Keratinocyte (primary cell): ENCODE measurements around the gene BLMH. TPM values are rescaled to one million over a fixed set of nuclear protein-coding genes. Genes with fewer than 3 reads are reported as not detected.

Source experiments
- DNase-seq: peaks from one replicate; pipeline ENCODE4 v3.0.0-alpha.2; 2011; ENCODE audit warnings: low read depth, missing footprints, low spot score
- FAIRE-seq: peaks from 2 replicates; lab custom pipeline; 2011; peaks lifted over from hg19 to GRCh38; lab: Jason Lieb, UNC
- H2AFZ ChIP-seq: 2 replicates; pipeline ENCODE4 v1.6.0; 2012; ENCODE audit warnings: low read length, control low read depth, inconsistent platforms; ENCODE audit not compliant: control insufficient read depth
- H3K27ac ChIP-seq: 2 replicates; pipeline ENCODE4 v1.5.1; 2011; ENCODE audit warnings: low read length; ENCODE audit not compliant: control insufficient read depth, insufficient read depth
- H3K27me3 ChIP-seq: 3 replicates; pipeline ENCODE4 v1.6.0; 2011; ENCODE audit warnings: low read length; ENCODE audit not compliant: control insufficient read depth, insufficient read depth; ENCODE audit errors: extremely low read depth
- H3K36me3 ChIP-seq, 2 experiments: 2 replicates in 1 of 2; 3 replicates in 1 of 2; pipeline ENCODE4 v1.5.1; 2011; ENCODE audit warnings: low read length in 2 of 2, mild to moderate bottlenecking in 1 of 2; ENCODE audit not compliant: control insufficient read depth in 2 of 2, insufficient read depth in 2 of 2; ENCODE audit errors: extremely low read depth in 1 of 2
- H3K4me1 ChIP-seq: 3 replicates; pipeline ENCODE4 v1.5.1; 2011; ENCODE audit warnings: low read length; ENCODE audit not compliant: control insufficient read depth, insufficient read depth; ENCODE audit errors: extremely low read depth
- H3K4me2 ChIP-seq: 3 replicates; pipeline ENCODE4 v1.6.0; 2011; ENCODE audit warnings: low read depth, low read length; ENCODE audit not compliant: control insufficient read depth, insufficient read depth; ENCODE audit errors: extremely low read depth
- H3K4me3 ChIP-seq, 3 experiments: fragments of 200-600 bp in 1 of 3; sonication (generic) in 1 of 3; 2 replicates in 2 of 3; 3 replicates in 1 of 3; pipeline ENCODE4 v1.5.1; 2011 to 2016; ENCODE audit warnings: low read length in 3 of 3, mild to moderate bottlenecking in 3 of 3, control low read depth in 2 of 3, inconsistent platforms in 1 of 3, low read depth in 1 of 3, mixed read lengths in 1 of 3, mixed run types in 1 of 3, moderate library complexity in 1 of 3; ENCODE audit not compliant: control insufficient read depth in 2 of 3, insufficient read depth in 2 of 3; ENCODE audit errors: extremely low read depth in 1 of 3
- H3K79me2 ChIP-seq: 2 replicates; pipeline ENCODE4 v1.6.0; 2012; ENCODE audit warnings: low read length; ENCODE audit not compliant: control insufficient read depth, insufficient read depth
- H3K9ac ChIP-seq: 3 replicates; pipeline ENCODE4 v1.6.0; 2011; ENCODE audit warnings: low read length; ENCODE audit not compliant: control insufficient read depth, insufficient read depth; ENCODE audit errors: extremely low read depth
- H3K9me1 ChIP-seq: 3 replicates; pipeline ENCODE4 v1.6.0; 2011; ENCODE audit warnings: low read length; ENCODE audit not compliant: control insufficient read depth, insufficient read depth; ENCODE audit errors: extremely low read depth
- H3K9me3 ChIP-seq: 2 replicates; pipeline ENCODE4 v1.5.1; 2012; ENCODE audit warnings: low read depth, low read length; ENCODE audit not compliant: control insufficient read depth
- H4K20me1 ChIP-seq: 3 replicates; pipeline ENCODE4 v1.6.0; 2011; ENCODE audit warnings: low read length; ENCODE audit not compliant: control insufficient read depth, insufficient read depth; ENCODE audit errors: extremely low read depth
- EZH2 ChIP-seq: IDR thresholded peaks from one replicate; pipeline ENCODE4 v1.6.1; 2012; ENCODE audit warnings: inconsistent platforms, mild to moderate bottlenecking, low read length, moderate library complexity
- dilution Hi-C: fragments of 300-500 bp; cut with MboI; formaldehyde crosslinking; loops from one replicate; pipeline ENCODE4 v1.7.0; 2020; ENCODE audit warnings: low sequenced_read_pairs; ENCODE audit not compliant: extremely low pct_ligation_motif_present
- polyA plus RNA-seq, 5 experiments: library from polyadenylated mRNA; depleted of rRNA in 3 of 5; stranded (reverse) in 3 of 5; stranded (forward) in 1 of 5; unstranded in 1 of 5; fragments of >200 nt; gene quantifications; 1 replicate in 1 of 5; 2 replicates in 3 of 5; 3 replicates in 1 of 5; pipeline versions ENCODE4 v1.2.1 to v1.2.3, GENCODE V29; 2011 to 2012; ENCODE audit warnings: missing spikeins in 2 of 5, low read depth in 1 of 5, low replicate concordance in 1 of 5
- TF ChIP-seq, protein P1 (sequence below), 3 experiments: IDR thresholded peaks in 1 of 3; conservative IDR thresholded peaks in 1 of 3; optimal IDR thresholded peaks in 1 of 3; 2 replicates in 2 of 3; 3 replicates in 1 of 3; pipeline versions ENCODE3 to v1.5.1; 2011; ENCODE audit warnings: low read length in 3 of 3, mild to moderate bottlenecking in 3 of 3, moderate library complexity in 2 of 3, control low read depth in 1 of 3, inconsistent platforms in 1 of 3; ENCODE audit not compliant: insufficient read depth in 2 of 3; ENCODE audit errors: extremely low read depth in 1 of 3

Gene BLMH
- polyA plus RNA-seq, 1 donor (not counting 4 experiments of a cell fraction or from before 2014, with no cell fraction given): 4.2 TPM

GRCh38 chr17:30243002-30243401 is 48.7 kb downstream of the BLMH start:
- Histone ChIP-seq H4K20me1 (no peaks in the 10 kb centered on the region), H3K9me1 (no peaks in the 10 kb centered on the region), H3K9me3 (no peaks in the 10 kb centered on the region), H3K27me3 (peaks cover 29% of the 10 kb centered on the region), H2AFZ (no peak overlapping the region), H3K9ac (no peak overlapping the region), H3K4me1 (no peaks in the 10 kb centered on the region), H3K4me3 (no peak overlapping the region), H3K27ac (no peak overlapping the region), H3K36me3 (no peaks in the 10 kb centered on the region), H3K79me2 (no peaks in the 10 kb centered on the region), H3K4me2 (no peak overlapping the region)
- dilution Hi-C loops: no loop called here
- DNase-seq: no peak
- no peak for TF ChIP-seq EZH2
- TF ChIP-seq, protein P1, sequence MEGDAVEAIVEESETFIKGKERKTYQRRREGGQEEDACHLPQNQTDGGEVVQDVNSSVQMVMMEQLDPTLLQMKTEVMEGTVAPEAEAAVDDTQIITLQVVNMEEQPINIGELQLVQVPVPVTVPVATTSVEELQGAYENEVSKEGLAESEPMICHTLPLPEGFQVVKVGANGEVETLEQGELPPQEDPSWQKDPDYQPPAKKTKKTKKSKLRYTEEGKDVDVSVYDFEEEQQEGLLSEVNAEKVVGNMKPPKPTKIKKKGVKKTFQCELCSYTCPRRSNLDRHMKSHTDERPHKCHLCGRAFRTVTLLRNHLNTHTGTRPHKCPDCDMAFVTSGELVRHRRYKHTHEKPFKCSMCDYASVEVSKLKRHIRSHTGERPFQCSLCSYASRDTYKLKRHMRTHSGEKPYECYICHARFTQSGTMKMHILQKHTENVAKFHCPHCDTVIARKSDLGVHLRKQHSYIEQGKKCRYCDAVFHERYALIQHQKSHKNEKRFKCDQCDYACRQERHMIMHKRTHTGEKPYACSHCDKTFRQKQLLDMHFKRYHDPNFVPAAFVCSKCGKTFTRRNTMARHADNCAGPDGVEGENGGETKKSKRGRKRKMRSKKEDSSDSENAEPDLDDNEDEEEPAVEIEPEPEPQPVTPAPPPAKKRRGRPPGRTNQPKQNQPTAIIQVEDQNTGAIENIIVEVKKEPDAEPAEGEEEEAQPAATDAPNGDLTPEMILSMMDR (optimal IDR thresholded peaks at IDR 0.05 in 1 of 3, IDR thresholded peaks at IDR 0.05 in 1 of 3, conservative IDR thresholded peaks at IDR 0.05 in 1 of 3; ENCODE audit: extremely low read depth in 1 of 3, insufficient read depth in 2 of 3, low read length in 3 of 3): no peak
- FAIRE-seq: no peak

GRCh38 chr17:30241051-30241450 is 50.7 kb downstream of the BLMH start:
- no peak for DNase-seq
- no peaks in the 10 kb centered on the region for H3K36me3 ChIP-seq
- H3K27ac ChIP-seq: no peak overlapping the region
- dilution Hi-C loops: no loop called here
- no peak overlapping the region for H3K4me2 ChIP-seq
- no peak overlapping the region for H3K9ac ChIP-seq
- H4K20me1 ChIP-seq: no peaks in the 10 kb centered on the region
- peaks cover 6% of the 10 kb centered on the region for H3K4me1 ChIP-seq
- H3K79me2 ChIP-seq: no peaks in the 10 kb centered on the region
- no peak for TF ChIP-seq EZH2
- TF ChIP-seq, protein P1 (optimal IDR thresholded peaks at IDR 0.05 in 1 of 3, IDR thresholded peaks at IDR 0.05 in 1 of 3, conservative IDR thresholded peaks at IDR 0.05 in 1 of 3; ENCODE audit: extremely low read depth in 1 of 3, insufficient read depth in 2 of 3, low read length in 3 of 3): no peak
- no peak overlapping the region for H2AFZ ChIP-seq
- H3K4me3 ChIP-seq: no peak overlapping the region
- peaks cover 45% of the 10 kb centered on the region for H3K27me3 ChIP-seq
- no peaks in the 10 kb centered on the region for H3K9me3 ChIP-seq
- no peak for FAIRE-seq
- no peaks in the 10 kb centered on the region for H3K9me1 ChIP-seq
